ENCODE data around the gene RBM24. TPM values are rescaled to one million over a fixed set of nuclear protein-coding genes. Genes with fewer than 3 reads are reported as not detected.
A peak's percentile ranks its signal among the peaks of the same experiment; 100 is the strongest.

RBM24 gene
- total RNA-seq, 1 donor from 2014 or later, result 10.8 TPM

- Mint-ChIP-seq H3K9me3 (ENCODE audit: low read depth) (no peaks in the 10 kb centered on the region), H3K27me3 (ENCODE audit: low read depth) (no peaks in the 10 kb centered on the region), H3K4me3 (ENCODE audit: unreplicated experiment) (no peak overlapping the region), H3K4me1 (ENCODE audit: low read depth) (peaks cover 44% of the 10 kb centered on the region), H3K36me3 (ENCODE audit: low read depth) (no peaks in the 10 kb centered on the region), H3K27ac (ENCODE audit: unreplicated experiment) (no peak overlapping the region)
- DNase-seq (ENCODE audit: low spot score), result no peak
- TF ChIP-seq CTCF (IDR thresholded peaks at IDR 0.05), result no peak
Measured at GRCh38 chr6:17267566-17267965, 13.6 kb upstream of the RBM24 start.

GRCh38 chr6:17268114-17268513 is 13.0 kb upstream of the RBM24 start:
- no peaks in the 10 kb centered on the region for H3K36me3 Mint-ChIP-seq (ENCODE audit: low read depth)
- no peak for TF ChIP-seq CTCF (IDR thresholded peaks at IDR 0.05)
- H3K4me1 Mint-ChIP-seq (ENCODE audit: low read depth), result peaks cover 44% of the 10 kb centered on the region
- H3K4me3 Mint-ChIP-seq (ENCODE audit: unreplicated experiment), result no peak overlapping the region
- no peaks in the 10 kb centered on the region for H3K9me3 Mint-ChIP-seq (ENCODE audit: low read depth)
- H3K27me3 Mint-ChIP-seq (ENCODE audit: low read depth), result no peaks in the 10 kb centered on the region
- DNase-seq (ENCODE audit: low spot score), result no peak
- peak overlapping the region; percentile 22 for H3K27ac Mint-ChIP-seq (ENCODE audit: unreplicated experiment)

- no peaks in the 10 kb centered on the region for H3K9me3 Mint-ChIP-seq (ENCODE audit: low read depth)
- no peaks in the 10 kb centered on the region for H3K36me3 Mint-ChIP-seq (ENCODE audit: low read depth)
- H3K4me1 Mint-ChIP-seq (ENCODE audit: low read depth), result peaks cover 44% of the 10 kb centered on the region
- H3K27ac Mint-ChIP-seq (ENCODE audit: unreplicated experiment), result peak overlapping the region; percentile 74
- no peak for DNase-seq (ENCODE audit: low spot score)
- H3K27me3 Mint-ChIP-seq (ENCODE audit: low read depth), result no peaks in the 10 kb centered on the region
- no peak overlapping the region for H3K4me3 Mint-ChIP-seq (ENCODE audit: unreplicated experiment)
- TF ChIP-seq CTCF (IDR thresholded peaks at IDR 0.05), result no peak
Measured at GRCh38 chr6:17269840-17270239, 11.3 kb upstream of the RBM24 start.

GRCh38 chr6:17271628-17272027 is 9.5 kb upstream of the RBM24 start:
- Mint-ChIP-seq H3K27me3 (ENCODE audit: low read depth) (no peaks in the 10 kb centered on the region), H3K9me3 (ENCODE audit: low read depth) (no peaks in the 10 kb centered on the region), H3K4me3 (ENCODE audit: unreplicated experiment) (no peak overlapping the region), H3K36me3 (ENCODE audit: low read depth) (no peaks in the 10 kb centered on the region), H3K4me1 (ENCODE audit: low read depth) (peaks cover 45% of the 10 kb centered on the region), H3K27ac (ENCODE audit: unreplicated experiment) (no peak overlapping the region)
- DNase-seq (ENCODE audit: low spot score), result no peak
- TF ChIP-seq CTCF (IDR thresholded peaks at IDR 0.05), result no peak

- Mint-ChIP-seq H3K4me3 (ENCODE audit: unreplicated experiment) (no peak overlapping the region), H3K9me3 (ENCODE audit: low read depth) (no peaks in the 10 kb centered on the region), H3K4me1 (ENCODE audit: low read depth) (peaks cover 26% of the 10 kb centered on the region), H3K36me3 (ENCODE audit: low read depth) (no peaks in the 10 kb centered on the region), H3K27me3 (ENCODE audit: low read depth) (no peaks in the 10 kb centered on the region), H3K27ac (ENCODE audit: unreplicated experiment) (no peak overlapping the region)
- DNase-seq (ENCODE audit: low spot score), result no peak
- TF ChIP-seq CTCF (IDR thresholded peaks at IDR 0.05), result no peak
Measured at GRCh38 chr6:17276766-17277165, 4.4 kb upstream of the RBM24 start.

All from chondrocyte (in vitro differentiated cells).